HUES6 (cell line): ENCODE results near the gene UFSP1.
"Not testable (repeated sequence)": the region's sequence is repeated elsewhere in the genome, so short reads cannot be mapped to it uniquely, and the experiment has no call there.

Experiments
- H3K27ac ChIP-seq: 2 replicates; pipeline ENCODE4 v1.7.0; 2013; ENCODE audit warnings: low read depth, mild to moderate bottlenecking, low read length, inconsistent platforms
- H3K27me3 ChIP-seq: 2 replicates; pipeline ENCODE4 v1.6.1; 2013; ENCODE audit warnings: low read length; ENCODE audit not compliant: control insufficient read depth, insufficient read depth
- H3K36me3 ChIP-seq: 2 replicates; pipeline ENCODE4 v1.6.1; 2013; ENCODE audit warnings: low read length; ENCODE audit not compliant: control insufficient read depth, insufficient read depth
- H3K4me1 ChIP-seq: 2 replicates; pipeline ENCODE4 v1.6.1; 2013; ENCODE audit warnings: low read length; ENCODE audit not compliant: control insufficient read depth, insufficient read depth
- H3K4me3 ChIP-seq: 2 replicates; pipeline ENCODE4 v1.5.1; 2013; ENCODE audit warnings: low read depth, low read length
- H3K9ac ChIP-seq: one replicate; pipeline ENCODE4 v1.6.1; 2013; ENCODE audit warnings: mild to moderate bottlenecking, low read length
- H3K9me3 ChIP-seq: 2 replicates; pipeline ENCODE4 v1.6.1; 2013; ENCODE audit warnings: low read depth, low read length; ENCODE audit not compliant: control insufficient read depth, insufficient read depth

Gene UFSP1

DNA sequence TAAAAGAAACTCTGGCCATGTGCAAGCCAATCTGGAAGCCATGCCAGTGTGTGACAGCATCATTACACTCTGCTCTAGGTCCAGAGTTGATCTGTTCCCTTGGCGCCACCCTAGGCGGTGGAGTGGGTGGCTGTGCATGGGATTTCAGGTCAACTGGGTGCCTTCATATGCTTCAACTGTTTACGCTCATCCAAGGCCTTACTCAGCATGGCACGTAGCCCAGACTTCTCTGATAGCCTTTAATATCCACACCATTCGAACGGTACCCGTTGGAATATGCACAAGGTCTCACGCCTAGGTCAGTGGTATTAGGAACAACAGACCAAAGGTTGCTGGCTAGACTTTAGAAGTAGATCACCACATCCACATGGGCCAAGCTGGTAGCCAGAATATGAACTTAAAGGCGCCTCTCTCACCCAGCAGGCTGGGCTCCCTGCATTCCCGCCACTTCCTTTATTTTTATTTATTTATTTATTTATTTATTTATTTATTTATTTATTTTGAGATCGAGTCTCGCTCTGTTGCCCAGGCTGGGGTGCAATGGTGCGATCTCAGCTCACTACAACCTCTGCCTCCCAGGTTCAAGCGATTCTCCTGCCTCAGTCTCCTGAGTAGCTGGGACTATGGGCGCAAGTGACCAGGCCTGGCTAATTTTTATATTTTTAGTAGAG lies 24.8 kb upstream of the UFSP1 start:
- H3K36me3 ChIP-seq: no peaks in the 10 kb centered on the region
- no peak overlapping the region for H3K27ac ChIP-seq
- no peak overlapping the region for H3K4me3 ChIP-seq
- H3K4me1 ChIP-seq: no peaks in the 10 kb centered on the region
- no peak overlapping the region for H3K9ac ChIP-seq
- no peaks in the 10 kb centered on the region for H3K9me3 ChIP-seq
- H3K27me3 ChIP-seq: no peaks in the 10 kb centered on the region

DNA sequence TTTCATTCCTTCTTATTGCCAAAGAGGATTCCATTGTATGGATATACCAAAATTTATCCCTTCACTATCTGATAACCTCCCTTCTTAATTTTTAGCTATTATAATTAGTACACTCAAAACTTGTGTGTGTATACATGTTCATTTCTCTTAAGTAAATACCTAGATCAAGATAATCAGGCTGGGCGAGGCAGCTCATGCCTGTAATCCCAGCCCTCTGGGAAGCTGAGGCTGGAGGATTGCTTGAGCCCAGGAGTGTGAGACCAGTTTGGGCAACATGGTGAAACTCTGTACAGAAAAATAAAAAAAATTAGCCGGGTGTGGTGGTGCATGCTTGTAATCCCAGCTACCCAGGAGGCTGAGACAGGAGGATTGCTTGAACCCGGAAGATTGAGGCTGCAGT lies 22.0 kb upstream of the UFSP1 start:
- H3K36me3 ChIP-seq: no peaks in the 10 kb centered on the region
- H3K9ac ChIP-seq: no peak overlapping the region
- no peak overlapping the region for H3K4me3 ChIP-seq
- H3K4me1 ChIP-seq: no peaks in the 10 kb centered on the region
- H3K27me3 ChIP-seq: no peaks in the 10 kb centered on the region
- H3K27ac ChIP-seq: no peak overlapping the region
- peaks cover 5% of the 10 kb centered on the region; the same call in 1 of the 2 replicates for H3K9me3 ChIP-seq

DNA sequence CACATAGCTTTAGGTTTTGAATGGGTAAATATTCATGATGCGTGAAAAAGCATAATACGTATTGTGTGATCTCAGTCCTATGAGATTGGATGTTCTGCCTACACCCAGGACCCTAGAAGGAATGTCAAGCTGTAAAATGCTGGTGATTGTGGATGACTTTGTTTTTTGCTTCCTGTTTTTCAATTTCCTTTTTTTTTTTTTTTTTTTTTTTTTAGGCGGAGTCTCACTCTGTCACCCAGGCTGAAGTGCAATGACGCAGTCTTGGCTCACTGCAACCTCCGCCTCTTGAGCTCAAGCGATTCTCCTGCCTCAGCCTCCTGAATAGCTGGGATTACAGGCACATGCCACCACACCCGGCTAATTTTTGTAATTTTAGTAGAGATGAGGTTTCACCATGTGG lies 20.9 kb upstream of the UFSP1 start:
- not testable (repeated sequence) for H3K4me1 ChIP-seq, H3K27ac ChIP-seq, H3K27me3 ChIP-seq

DNA sequence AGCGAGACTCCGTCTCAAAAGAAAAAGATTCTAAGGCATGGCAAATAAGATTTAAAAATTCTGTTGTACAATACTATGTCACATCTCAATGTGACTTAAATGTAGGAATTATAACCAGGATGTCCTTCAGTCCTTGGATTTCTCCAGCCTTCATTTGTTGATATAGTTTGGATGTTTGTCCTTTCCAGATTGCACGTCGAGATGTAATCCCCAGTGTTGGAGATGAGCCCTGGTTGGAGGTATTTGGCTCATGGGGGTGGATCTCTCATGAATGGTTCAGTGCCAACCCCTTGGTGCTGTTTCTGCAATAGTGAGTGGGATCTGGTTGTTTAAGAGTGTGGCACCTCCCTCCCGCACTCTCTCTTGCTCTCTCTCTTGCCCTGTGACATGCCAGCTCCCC lies 19.0 kb upstream of the UFSP1 start:
- no peak overlapping the region for H3K27ac ChIP-seq
- H3K27me3 ChIP-seq: no peaks in the 10 kb centered on the region
- H3K4me3 ChIP-seq: no peak overlapping the region

More for the DNA sequence above, 20.9 kb upstream of the UFSP1 start:
- not testable (repeated sequence) for H3K36me3 ChIP-seq, H3K4me3 ChIP-seq, H3K9me3 ChIP-seq, H3K9ac ChIP-seq

DNA sequence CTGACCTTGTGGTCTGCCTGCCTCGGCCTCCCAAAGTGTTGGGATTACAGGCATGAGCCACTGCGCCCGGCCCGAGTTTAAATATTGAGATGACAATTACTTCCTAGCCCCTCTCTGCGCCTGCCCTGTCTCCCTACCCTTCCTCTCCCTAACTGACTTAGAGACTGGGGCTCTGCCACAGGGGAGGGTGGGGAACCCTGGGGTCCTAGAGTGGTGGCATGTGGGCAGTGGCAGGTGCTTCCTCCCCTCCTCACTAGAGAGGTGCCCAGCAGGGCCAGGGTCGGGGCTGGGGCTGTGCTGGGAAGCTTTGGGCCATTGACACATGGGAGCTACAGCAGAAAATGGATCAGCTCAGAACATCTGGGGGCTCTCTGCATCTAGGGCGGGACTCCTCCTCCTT lies 13.1 kb upstream of the UFSP1 start:
- no peak overlapping the region for H3K9ac ChIP-seq
- H3K27ac ChIP-seq: no peak overlapping the region
- no peaks in the 10 kb centered on the region for H3K4me1 ChIP-seq
- 0 out of 2 replicates have a peak, but pooled peaks cover 3% of the 10 kb centered on the region for H3K9me3 ChIP-seq
- H3K36me3 ChIP-seq: no peaks in the 10 kb centered on the region
- H3K27me3 ChIP-seq: peaks cover 3% of the 10 kb centered on the region; the same call in 1 of the 2 replicates
- no peak overlapping the region for H3K4me3 ChIP-seq

More for the DNA sequence above, 19.0 kb upstream of the UFSP1 start:
- Histone ChIP-seq H3K4me1 (no peaks in the 10 kb centered on the region), H3K9me3 (peaks cover 8% of the 10 kb centered on the region; the same call in 1 of the 2 replicates), H3K9ac (no peak overlapping the region), H3K36me3 (no peaks in the 10 kb centered on the region)

DNA sequence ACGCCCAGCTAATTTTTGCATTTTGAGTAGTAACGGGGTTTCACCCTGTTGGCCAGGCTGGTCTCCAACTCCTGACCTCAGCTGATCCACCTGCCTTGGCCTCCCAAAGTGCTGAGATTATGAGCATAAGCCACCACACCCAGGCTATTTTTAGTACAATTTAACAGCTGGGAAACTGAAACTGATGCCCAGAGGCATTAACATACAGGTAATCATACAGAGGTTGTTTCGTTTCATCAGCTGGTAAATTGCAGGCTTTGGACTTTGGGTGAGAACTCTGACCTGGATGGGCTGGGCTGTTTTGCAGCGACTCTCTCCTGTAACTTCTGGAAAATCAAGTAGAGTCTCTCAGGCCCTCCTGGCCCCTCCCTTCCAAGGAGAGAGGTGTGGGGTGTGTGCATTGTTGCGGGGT lies 12.4 kb upstream of the UFSP1 start:
- Histone ChIP-seq H3K27ac (no peak overlapping the region), H3K9ac (no peak overlapping the region), H3K4me3 (no peak overlapping the region), H3K36me3 (no peaks in the 10 kb centered on the region), H3K27me3 (peaks cover 5% of the 10 kb centered on the region; the same call in 1 of the 2 replicates), H3K9me3 (0 out of 2 replicates have a peak, but pooled peaks cover 3% of the 10 kb centered on the region), H3K4me1 (peaks cover 2% of the 10 kb centered on the region; the same call in 1 of the 2 replicates)

DNA sequence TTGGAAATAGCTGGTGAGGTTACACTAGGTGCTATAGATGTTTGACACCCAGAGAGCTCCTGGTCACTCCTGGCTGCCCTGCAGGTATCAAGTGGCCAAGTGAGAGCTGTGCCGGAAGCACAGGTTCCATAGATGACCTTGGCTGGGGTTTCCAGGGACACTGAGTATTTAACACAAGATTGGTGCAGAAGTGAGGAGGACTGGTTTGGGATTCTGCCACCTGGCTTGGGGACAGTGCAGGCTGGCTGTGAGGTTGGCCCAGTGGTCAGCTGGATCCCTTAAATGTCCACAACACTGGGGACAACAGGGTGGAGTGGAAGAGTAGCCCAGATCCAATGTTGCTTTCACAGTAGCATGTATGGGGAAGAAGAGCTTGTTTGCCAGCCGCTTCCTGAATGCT lies 11.5 kb upstream of the UFSP1 start:
- no peaks in the 10 kb centered on the region for H3K36me3 ChIP-seq
- no peak overlapping the region for H3K27ac ChIP-seq
- H3K9me3 ChIP-seq: no peaks in the 10 kb centered on the region
- no peak overlapping the region for H3K9ac ChIP-seq
- H3K4me3 ChIP-seq: no peak overlapping the region
- H3K27me3 ChIP-seq: peaks cover 14% of the 10 kb centered on the region
- H3K4me1 ChIP-seq: peaks cover 8% of the 10 kb centered on the region

DNA sequence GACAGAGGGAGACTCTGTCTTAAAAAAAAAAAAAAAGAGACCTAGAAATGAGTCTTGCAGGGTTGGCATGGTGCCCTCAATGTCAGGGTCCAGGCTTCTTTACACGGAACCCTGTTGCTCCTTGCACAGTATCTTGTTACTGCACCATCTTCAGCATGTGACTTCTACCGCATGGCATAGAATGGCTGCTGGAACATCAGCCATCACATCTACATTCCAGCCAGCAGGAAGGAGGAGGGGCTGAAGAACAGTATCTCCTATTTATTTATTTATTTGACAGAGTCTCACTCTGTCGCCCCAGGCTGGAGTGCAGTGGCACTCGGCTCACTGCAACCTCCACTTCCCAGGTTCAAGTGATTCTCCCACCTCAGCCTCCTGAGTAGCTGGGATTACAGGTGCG lies 9.9 kb upstream of the UFSP1 start:
- H3K27ac ChIP-seq: no peak overlapping the region
- H3K36me3 ChIP-seq: no peaks in the 10 kb centered on the region
- peaks cover 9% of the 10 kb centered on the region for H3K4me1 ChIP-seq
- H3K9ac ChIP-seq: no peak overlapping the region
- H3K9me3 ChIP-seq: no peaks in the 10 kb centered on the region
- peaks cover 19% of the 10 kb centered on the region for H3K27me3 ChIP-seq
- H3K4me3 ChIP-seq: no peak overlapping the region

DNA sequence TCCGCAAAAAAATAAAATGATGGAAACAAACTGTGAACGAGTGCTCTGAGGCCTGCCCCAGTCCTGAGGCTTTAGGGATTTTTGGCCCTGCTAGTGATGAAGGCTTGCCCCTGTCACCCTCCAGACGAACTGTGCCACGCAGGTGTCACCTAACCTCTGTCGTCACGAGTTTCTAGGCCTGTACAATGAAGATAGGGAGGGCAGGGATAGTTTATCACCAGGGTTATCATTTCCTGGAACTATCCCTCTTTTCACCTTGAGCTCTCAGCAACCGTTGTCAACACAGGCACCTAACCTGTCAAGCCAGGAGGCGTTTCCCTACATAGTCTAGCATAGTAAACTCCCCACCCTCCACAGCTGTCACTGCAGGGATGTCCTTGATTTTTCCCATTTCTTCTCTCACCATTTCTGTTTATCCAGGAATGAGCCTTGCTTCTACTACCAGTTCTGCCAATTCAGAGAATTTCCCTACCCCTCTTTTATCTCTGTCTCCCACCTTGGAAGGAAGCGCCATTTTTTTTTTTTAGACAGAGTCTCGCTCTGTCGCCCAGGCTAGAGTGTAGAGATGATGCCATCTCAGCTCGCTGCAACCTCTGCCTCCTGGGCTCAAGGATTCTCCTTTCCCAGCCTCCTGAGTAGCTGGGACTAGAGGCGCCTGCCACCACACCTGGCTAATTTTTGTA lies 8.4 kb upstream of the UFSP1 start:
- Histone ChIP-seq H3K27ac (no peak overlapping the region), H3K4me3 (no peak overlapping the region), H3K9me3 (no peaks in the 10 kb centered on the region), H3K27me3 (peaks cover 22% of the 10 kb centered on the region), H3K9ac (no peak overlapping the region), H3K4me1 (peaks cover 14% of the 10 kb centered on the region), H3K36me3 (peaks cover 3% of the 10 kb centered on the region; the same call in 1 of the 2 replicates)

DNA sequence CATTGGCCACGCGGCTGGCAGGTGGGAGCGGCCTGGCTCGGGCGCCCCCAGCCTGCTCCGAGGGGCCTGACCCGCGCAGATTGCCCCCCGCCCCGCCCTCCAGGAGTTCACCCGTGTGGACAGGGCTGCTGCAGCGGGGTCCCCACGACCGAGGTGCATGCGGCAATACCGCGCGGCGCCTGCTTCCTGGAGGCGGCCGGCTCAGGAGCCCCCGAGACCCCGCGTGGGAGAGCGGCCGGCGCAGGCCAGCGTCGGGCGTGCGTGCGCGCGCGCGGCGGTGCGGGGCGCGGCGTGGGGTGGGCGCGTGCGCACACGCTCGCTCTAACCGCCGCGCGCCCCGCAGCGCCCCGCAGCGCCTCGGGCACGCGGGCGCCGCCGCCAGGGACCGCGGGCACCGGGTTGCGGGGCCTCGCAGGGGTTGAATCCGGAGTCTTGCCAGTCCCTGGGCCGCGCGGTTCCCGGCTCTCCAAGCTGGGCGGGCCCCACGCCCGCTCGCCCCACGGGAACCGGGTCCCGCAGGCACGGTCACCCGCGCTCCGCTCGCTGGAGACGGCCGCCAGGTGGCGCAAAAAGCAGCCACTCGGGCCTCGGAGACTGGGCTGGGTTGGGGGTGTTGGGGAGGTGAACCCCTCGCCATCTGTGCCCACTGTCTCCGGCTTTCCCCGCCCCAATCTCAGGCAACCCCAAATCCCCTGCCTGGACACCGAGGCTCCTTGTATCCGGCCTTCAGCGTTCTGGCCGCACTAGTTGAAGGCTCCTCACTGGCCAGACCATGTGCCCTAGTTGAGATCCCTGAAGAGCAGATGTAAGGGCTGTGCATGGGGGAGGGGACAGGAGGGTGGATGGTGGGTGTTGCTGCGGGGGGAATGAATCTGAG lies 7.5 kb upstream of the UFSP1 start:
- peak overlapping the region; percentile 61 for H3K4me3 ChIP-seq
- no peaks in the 10 kb centered on the region for H3K9me3 ChIP-seq
- peaks cover 5% of the 10 kb centered on the region; the same call in 1 of the 2 replicates for H3K36me3 ChIP-seq
- peaks cover 18% of the 10 kb centered on the region for H3K4me1 ChIP-seq
- H3K27ac ChIP-seq: no peak overlapping the region
- peaks cover 22% of the 10 kb centered on the region for H3K27me3 ChIP-seq
- peak overlapping the region; percentile 21 for H3K9ac ChIP-seq
